ENCODE results near the gene WBP2. TPM values are rescaled to one million over a fixed set of nuclear protein-coding genes. Genes with fewer than 3 reads are reported as not detected.

The WBP2 gene
- total and polyA plus RNA-seq, 2 of the 8 experiments (the other 6 are each of a cell fraction or from before 2014, with no cell fraction given) = 48.2 to 71.2 TPM

- 92% methylated on average over 5 of the region's 5 CpGs; no CpG with 5 or more reads in 1 of the 2 experiments for WGBS, 2 experiments (ENCODE audit: extremely low coverage in 1 of 2, insufficient coverage in 1 of 2, insufficient read length in 1 of 2, insufficient replicate concordance in 2 of 2, low coverage in 1 of 2, low lambda C conversion rate in 2 of 2, missing lambda C conversion rate in 1 of 2)
- no peak overlapping the region for H2BK20ac ChIP-seq (ENCODE audit: low read length)
- no peak overlapping the region for H3K18ac ChIP-seq (ENCODE audit: extremely low read depth, low read length)
- no peak overlapping the region for H3K9ac ChIP-seq (replicated peaks in 1 of 4; ENCODE audit: extremely low read depth in 1 of 4, low read depth in 3 of 4, low read length in 3 of 4)
- peaks cover 0 to 11% of the 10 kb centered on the region in 2 experiments for H4K20me1 ChIP-seq (replicated peaks in 1 of 2; ENCODE audit: control insufficient read depth in 1 of 2, insufficient read depth in 2 of 2, low read length in 2 of 2)
- POLR2A ChIA-PET (ENCODE audit: partially characterized antibody) = interaction anchor here (0.7 kb wide), 2 partner anchors 12 to 32 kb away, joined by 3 read pairs; no protein-coding TSS in a partner anchor
- DNase-seq (ENCODE audit: low read depth in 1 of 2, low spot score in 2 of 2) (no peak), FAIRE-seq (no peak)
- H3K56ac ChIP-seq (replicated peaks; ENCODE audit: insufficient read length, low read depth, low read length) = no peak overlapping the region
- H4K8ac ChIP-seq (ENCODE audit: extremely low read depth, insufficient read depth, low read length) = no peak overlapping the region
- H2BK120ac ChIP-seq (replicated peaks; ENCODE audit: low read depth, low read length) = no peak overlapping the region
- no peaks in the 10 kb centered on the region; the same call in 1 of the 2 replicates for H3K79me1 ChIP-seq (ENCODE audit: low read depth, low read length)
- H3K14ac ChIP-seq (ENCODE audit: insufficient read length) = no peak overlapping the region
- no peak overlapping the region for H2AK5ac ChIP-seq (ENCODE audit: low read depth, low read length)
- no peaks in the 10 kb centered on the region for H3K9me3 ChIP-seq (ENCODE audit: insufficient read depth in 2 of 2, low read depth in 1 of 2, low read length in 1 of 2)
- H3K4me3 ChIP-seq (ENCODE audit: extremely low read depth in 1 of 4, insufficient read depth in 2 of 4, low read depth in 3 of 4, low read length in 4 of 4) = no peak overlapping the region
- H2BK15ac ChIP-seq (ENCODE audit: low read length) = no peak overlapping the region
- H3K27ac ChIP-seq (ENCODE audit: low read depth, low read length) = no peak overlapping the region
- H3K36me3 ChIP-seq (ENCODE audit: control insufficient read depth in 2 of 4, insufficient read depth in 4 of 4, low read length in 3 of 4) = peaks cover 14 to 39% (median 33%) of the 10 kb centered on the region in 4 experiments; a peak in 7 of 8 replicates
- no peaks in the 10 kb centered on the region for H3K4me1 ChIP-seq (replicated peaks in 1 of 4; ENCODE audit: control insufficient read depth in 3 of 4, insufficient read depth in 4 of 4, low read length in 3 of 4)
- H3K27me3 ChIP-seq (replicated peaks in 1 of 4; ENCODE audit: control insufficient read depth in 3 of 4, extremely low read depth in 1 of 4, insufficient read depth in 3 of 4, low read length in 3 of 4) = no peaks in the 10 kb centered on the region
- CTCF ChIA-PET (ENCODE audit: partially characterized antibody) = interaction anchor here (1.2 to 1.6 kb wide), 4 partner anchors 11 to 20 kb away, joined by 3 to 6 read pairs (median 4); no protein-coding TSS in a partner anchor
- no peak overlapping the region for H3K4ac ChIP-seq (replicated peaks; ENCODE audit: insufficient read length, low read depth, low read length)
- no peak overlapping the region for H4K91ac ChIP-seq (replicated peaks; ENCODE audit: insufficient read length, low read length)
- peaks cover 0 to 2% of the 10 kb centered on the region in 2 experiments; a peak in 1 of 4 replicates for H3K79me2 ChIP-seq (ENCODE audit: control insufficient read depth in 1 of 2, insufficient read depth in 2 of 2, low read length in 2 of 2)
- no peak overlapping the region for H2BK5ac ChIP-seq (ENCODE audit: low read depth, low read length)
- H2BK12ac ChIP-seq (ENCODE audit: low read depth, low read length) = no peak overlapping the region
- no peak overlapping the region for H3K23ac ChIP-seq (ENCODE audit: insufficient read length)
- no peaks in the 10 kb centered on the region for H3K23me2 ChIP-seq (ENCODE audit: low read depth, low read length)
- H4K5ac ChIP-seq (ENCODE audit: insufficient read length, low read depth, low read length) = no peak overlapping the region
- no peak overlapping the region for H2AFZ ChIP-seq (ENCODE audit: low read length)
- no peak overlapping the region for H3K4me2 ChIP-seq (ENCODE audit: insufficient read depth in 1 of 2, low read depth in 2 of 2, low read length in 2 of 2)
- no peak for TF ChIP-seq HDAC6 (IDR thresholded peaks at IDR 0.05; ENCODE audit: low read depth, low read length)
- no peak for TF ChIP-seq CHD2 (IDR thresholded peaks at IDR 0.05; ENCODE audit: low read length)
- no peak for TF ChIP-seq SUZ12 (IDR thresholded peaks at IDR 0.05; ENCODE audit: low read length)
- TF ChIP-seq ZNF274 (IDR thresholded peaks at IDR 0.05; ENCODE audit: borderline replicate concordance, extremely low read depth, low read length) = no peak
- TF ChIP-seq RNF2 (IDR thresholded peaks at IDR 0.05; ENCODE audit: borderline replicate concordance, low read depth, low read length, missing control alignments, poor library complexity, severe bottlenecking) = no peak
- no peak for TF ChIP-seq BACH1 (IDR thresholded peaks at IDR 0.05; ENCODE audit: low read length)
- no peak for TF ChIP-seq CTBP2 (IDR thresholded peaks at IDR 0.05; ENCODE audit: borderline replicate concordance, insufficient read depth, insufficient read length, low read length)
- no peak for TF ChIP-seq TAF7 (optimal IDR thresholded peaks at IDR 0.05; ENCODE audit: borderline replicate concordance, low read depth, low read length)
- no peak for TF ChIP-seq SP4 (IDR thresholded peaks at IDR 0.05; ENCODE audit: low read length)
- TF ChIP-seq MAX (IDR thresholded peaks at IDR 0.05) = no peak
- TF ChIP-seq SAP30 (IDR thresholded peaks at IDR 0.05; ENCODE audit: insufficient read depth, insufficient replicate concordance, low read length) = no peak
- TF ChIP-seq RBBP5 (IDR thresholded peaks at IDR 0.05; ENCODE audit: borderline replicate concordance, low read depth, low read length) = no peak
- TF ChIP-seq CBX5 (IDR thresholded peaks at IDR 0.05; ENCODE audit: low read depth, low read length) = no peak
These were observed 44.9 kb downstream of the WBP2 start for GRCh38 chr17:75810216-75810615.
